SU-DHL-6 (cell line): ENCODE data around the gene SYT11.

Experiments used
- CTCF ChIP-seq: fragments of 200-600 bp; sonication (generic); IDR thresholded peaks from one replicate; pipeline ENCODE4 v1.5.1; 2017; ENCODE audit warnings: antibody characterized with exemption, mild to moderate bottlenecking, low read length, moderate library complexity; ENCODE audit not compliant: insufficient read depth, poor library complexity, severe bottlenecking
- EZH2phosphoT487 ChIP-seq: fragments of 200-600 bp; sonication (generic), shearing (Covaris generic); conservative IDR thresholded peaks from 2 replicates; pipeline ENCODE4 v1.6.1; 2018; ENCODE audit warnings: mild to moderate bottlenecking, antibody characterized with exemption, low read length, moderate library complexity, mixed read lengths

DNA sequence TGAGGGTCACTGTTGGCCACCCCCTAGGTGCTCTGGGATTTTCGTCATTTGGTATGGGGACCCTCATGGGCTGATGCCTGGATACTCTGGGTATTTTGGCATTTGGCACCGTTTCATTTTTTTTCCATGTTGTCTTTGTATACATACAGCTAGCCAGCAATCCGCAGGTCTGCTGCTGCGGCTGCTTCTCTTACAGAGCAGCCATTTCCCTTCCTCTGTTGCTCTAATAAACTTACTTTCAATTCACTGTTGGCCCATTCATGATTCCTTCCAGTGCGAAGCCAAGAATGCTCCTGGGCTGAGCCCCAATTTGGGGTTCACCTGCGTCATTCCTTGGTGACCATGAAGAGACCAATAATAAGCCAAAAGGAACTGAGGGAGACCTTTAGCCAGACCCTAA is 23.8 kb upstream of the SYT11 start:
- TF ChIP-seq CTCF (no peak), EZH2phosphoT487 (no peak)
